Upper lobe of left lung (tissue), 4 donors: Measurements from ENCODE around the gene HAUS1.

Source experiments
- CTCF ChIP-seq, 6 experiments: fragments of 450-650 bp in 4 of 6; fragments of 200-600 bp in 2 of 6; sonication (generic) in 2 of 6; IDR thresholded peaks; one replicate each; pipeline ENCODE4 v1.5.1; 2016 to 2019; ENCODE audit warnings: antibody characterized with exemption in 6 of 6
- EP300 ChIP-seq, 4 donors: sonication (generic); formaldehyde crosslinking; IDR thresholded peaks; one replicate each; pipeline ENCODE4 v1.5.1; 2017; ENCODE audit warnings: antibody characterized with exemption in 4 of 4, control low read depth in 2 of 4
- POLR2A ChIP-seq, 4 donors: fragments of 450-650 bp; IDR thresholded peaks; one replicate each; pipeline ENCODE4 v1.5.1; 2016 to 2017; ENCODE audit warnings: antibody characterized with exemption in 4 of 4, mild to moderate bottlenecking in 2 of 4
- POLR2AphosphoS5 ChIP-seq, 2 donors: sonication (generic); formaldehyde crosslinking; IDR thresholded peaks; one replicate each; pipeline ENCODE4 v1.5.1; 2017; ENCODE audit warnings: antibody characterized with exemption in 2 of 2

GRCh38 chr18:46055838-46056230, 48.4 kb upstream of the HAUS1 start:
- TF ChIP-seq EP300 (IDR thresholded peaks at IDR 0.05), result no peak
- no peak for TF ChIP-seq CTCF (IDR thresholded peaks at IDR 0.05)
- no peak for TF ChIP-seq POLR2A (IDR thresholded peaks at IDR 0.05)
- TF ChIP-seq POLR2AphosphoS5 (IDR thresholded peaks at IDR 0.05), result no peak
